ENCODE measurements around the gene NXPH1.

NXPH1 gene

DNA sequence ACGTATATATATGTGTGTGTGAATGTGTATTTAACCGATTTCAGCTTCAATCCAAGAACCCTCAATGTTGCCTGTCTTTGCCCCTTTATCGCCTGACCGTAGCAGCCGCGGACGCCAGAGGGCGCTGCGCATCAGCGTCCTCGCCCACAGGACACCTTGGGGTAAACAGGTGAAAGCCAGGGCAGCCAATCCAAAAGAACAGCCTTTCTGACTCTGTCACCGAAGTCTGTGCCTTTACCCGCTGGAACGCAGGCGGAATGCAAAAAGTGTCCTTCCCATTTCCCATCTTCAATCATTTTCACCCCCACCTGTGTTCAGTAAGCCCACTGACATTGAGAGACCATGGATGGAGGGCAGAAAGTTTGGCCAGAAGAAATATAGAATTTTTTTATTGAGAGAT, 3.6 kb downstream of the NXPH1 start:
- peak; percentile 7 for DNase-seq (ENCODE audit: low read depth)

DNA sequence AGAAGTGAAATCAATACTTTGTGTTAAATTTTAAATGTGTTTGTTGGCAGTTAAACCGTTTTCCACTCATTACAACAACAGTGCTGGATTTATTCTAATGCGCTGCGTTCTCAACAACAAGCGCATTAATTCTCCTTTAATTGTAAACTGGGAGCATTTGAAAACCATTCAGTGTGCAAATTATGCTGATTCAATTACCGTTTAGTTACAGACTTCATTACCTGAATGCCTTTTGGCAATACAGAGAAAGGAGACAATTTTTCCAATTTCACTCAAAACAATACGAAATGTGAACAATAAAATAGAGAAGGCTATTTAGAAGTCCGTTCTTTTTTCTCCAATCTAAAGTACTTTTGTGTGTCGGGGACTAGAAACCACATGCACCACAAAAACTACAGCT, 4.2 kb downstream of the NXPH1 start:
- DNase-seq (ENCODE audit: low read depth): no peak

DNA sequence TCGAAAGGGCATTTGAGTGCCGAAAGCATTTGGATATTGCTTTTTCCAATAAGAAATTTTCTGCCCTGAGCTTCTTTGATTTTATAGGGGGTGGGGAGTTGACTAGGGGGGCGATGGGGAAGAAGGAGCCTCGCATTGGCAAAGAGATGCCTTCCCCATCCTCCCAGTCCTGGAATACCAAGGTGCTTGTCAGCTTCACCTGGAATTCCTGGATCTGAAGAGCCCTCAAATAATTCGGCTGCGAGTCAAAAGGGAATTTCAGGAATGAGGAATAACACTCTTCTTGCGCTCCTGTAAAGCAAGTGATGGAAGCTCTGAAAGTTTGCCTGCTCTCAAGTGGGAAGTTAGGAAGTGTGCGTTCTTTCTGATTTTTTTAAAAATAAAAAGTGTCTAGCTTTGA, 7.3 kb downstream of the NXPH1 start:
- DNase-seq (ENCODE audit: low read depth): no peak

DNA sequence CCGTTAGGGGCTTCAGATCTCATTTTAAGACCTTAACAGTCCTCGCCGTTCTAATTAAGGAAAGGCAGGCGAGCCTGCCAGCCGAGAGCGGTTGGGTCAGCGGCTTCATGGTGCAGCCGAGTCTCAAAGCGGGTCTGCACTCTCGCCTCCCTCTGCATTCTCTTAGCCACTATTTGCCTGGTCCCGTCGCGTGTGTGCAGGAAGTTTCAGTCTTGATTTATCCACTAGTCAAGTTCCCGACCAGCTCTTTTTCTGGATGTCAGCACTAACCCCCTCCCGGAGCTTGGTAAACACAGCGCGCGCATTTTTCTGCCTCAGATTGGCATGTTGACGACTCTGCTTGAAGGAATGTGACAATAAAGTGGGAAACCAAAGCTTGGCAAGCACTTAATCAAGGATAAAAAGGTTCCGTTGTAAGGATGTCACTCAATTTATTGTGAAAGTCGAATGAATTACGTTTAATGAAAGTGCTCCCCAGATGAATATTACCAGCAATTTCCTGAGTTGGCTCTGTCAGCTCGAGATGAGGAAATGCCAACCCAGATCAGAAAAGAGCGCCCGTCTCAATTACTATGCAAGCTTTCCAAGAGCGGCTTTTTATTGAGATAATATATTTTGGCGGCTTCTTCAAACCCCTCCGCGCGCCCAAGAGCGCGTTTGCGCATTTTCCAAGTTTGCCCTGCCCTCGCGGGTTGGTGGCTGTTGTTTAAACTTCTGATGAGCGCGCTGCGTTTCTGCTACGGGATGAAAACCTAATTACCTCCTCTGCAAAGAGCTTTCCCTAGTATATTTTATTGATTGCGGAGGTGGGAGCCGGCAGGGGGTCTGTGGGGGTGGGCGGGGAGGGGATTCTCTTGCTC, 7.9 kb downstream of the NXPH1 start:
- no peak for DNase-seq (ENCODE audit: low read depth)

DNA sequence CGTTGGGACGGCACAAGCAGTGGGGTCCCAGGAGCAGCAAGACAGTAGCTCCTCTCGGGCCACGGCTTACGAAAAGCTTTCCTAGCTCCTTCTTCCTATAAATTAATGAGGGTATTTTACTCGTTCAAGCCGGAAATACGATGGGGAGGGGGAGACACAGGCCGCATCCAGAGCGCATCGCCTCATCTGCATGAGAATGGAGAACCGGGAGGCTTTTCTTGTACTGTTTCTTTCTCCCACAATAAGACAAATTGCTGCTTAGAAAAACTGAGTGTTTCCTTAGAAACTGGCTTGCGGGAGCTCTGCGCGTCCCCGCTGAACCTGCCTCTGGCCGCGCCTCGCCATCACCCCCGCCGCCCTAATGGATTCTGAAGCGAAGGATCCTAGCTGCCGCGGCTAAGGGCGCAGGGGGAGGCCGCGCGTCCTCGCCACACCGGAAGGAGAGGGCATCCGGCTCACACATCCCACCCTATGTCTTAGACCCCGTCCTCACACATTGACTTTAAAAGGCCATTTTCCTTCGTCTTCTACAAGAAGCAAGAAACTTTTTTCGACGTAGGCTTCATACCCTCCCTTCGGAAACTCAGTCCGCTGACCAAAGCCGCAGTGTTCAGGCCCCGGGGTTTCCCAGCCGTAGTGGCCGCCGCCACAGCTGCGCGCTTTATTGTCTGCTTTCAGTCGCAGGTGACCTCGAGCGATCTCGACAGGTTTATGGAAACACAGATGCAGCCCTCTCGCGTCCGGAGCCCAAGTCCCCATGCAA, 8.8 kb downstream of the NXPH1 start:
- DNase-seq (ENCODE audit: low read depth): no peak

DNA sequence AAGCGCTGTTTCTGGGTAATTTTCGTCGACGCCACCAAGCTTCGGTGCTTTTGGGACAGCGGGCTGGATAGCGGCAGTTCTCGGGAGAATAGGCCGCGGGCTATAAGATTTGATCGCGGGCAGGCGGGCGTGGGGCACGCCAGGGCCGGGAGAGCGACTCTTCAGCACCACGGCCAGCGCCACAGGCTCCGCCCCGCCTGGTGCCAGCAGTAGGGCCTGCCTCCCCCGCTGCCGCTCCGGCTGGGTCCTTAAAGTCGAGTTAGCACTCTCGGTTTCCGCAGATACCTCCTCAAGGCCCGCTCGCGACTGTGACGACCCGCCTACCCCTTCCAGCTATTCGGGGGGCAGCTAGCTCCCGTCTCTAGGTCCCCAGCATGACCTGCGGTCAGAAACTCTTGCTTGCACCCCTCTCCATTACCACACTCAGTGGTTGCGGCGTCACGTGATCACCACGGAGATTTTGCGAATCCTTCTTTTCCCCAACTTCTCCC, 9.4 kb downstream of the NXPH1 start:
- DNase-seq (ENCODE audit: low read depth): peak; percentile 6

DNA sequence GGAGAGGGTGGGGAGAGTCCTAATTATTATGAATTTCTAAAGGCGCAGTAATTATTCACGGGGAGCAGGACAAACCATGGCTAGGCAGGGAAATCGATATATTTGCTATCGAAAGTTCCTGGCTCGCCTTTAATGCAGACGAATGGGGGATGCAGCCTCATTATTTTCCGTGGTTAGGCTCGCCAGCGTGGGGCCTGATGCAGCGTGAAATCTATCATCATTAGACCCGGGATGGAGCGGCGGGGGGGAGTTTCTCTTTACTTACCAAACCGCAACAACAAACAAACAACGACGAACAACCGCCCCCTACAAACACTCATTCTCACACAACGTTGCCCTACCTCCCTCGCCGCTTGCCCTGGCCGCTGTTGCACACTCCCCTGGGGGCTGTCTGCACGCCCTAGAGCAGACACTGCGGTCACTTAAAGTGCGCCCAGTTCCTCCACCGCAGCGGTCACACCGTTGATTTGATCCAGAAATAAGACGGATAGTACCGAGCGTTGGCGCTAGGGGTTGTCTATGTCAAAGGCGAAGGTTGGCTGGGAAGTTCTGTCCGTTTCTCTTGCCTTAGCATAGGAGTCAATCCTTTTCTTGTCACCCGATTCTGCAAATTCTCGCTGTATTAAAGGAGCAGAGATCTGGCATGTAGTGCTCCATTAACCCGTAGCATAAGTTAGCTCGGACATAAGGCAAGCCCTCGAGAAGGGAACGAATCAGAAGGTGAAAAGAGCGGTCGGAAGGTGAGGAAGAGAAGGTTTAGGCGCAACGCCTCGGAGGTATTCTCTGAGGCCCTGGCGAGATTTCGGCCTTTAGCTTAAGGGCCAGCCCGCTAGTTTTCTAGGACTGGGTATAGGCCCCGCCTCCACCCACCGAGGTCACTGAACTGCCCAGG, 10.4 kb downstream of the NXPH1 start:
- no peak for DNase-seq (ENCODE audit: low read depth)

DNA sequence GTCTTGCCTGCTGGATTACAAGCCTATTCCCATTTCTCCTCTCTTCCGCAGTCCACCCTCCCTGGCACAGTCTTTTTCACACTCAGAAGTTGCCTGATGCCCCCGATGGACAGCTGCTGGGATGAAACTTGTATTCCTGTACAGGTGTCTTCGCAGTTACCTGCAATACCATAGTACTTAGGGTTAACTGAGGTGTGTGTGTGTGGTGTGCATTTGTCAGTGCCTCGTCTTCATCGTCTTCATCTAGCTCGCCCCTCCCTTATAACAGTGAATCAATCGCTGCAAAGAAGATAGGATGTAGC, 11.0 kb downstream of the NXPH1 start:
- no peak for DNase-seq (ENCODE audit: low read depth)

DNA sequence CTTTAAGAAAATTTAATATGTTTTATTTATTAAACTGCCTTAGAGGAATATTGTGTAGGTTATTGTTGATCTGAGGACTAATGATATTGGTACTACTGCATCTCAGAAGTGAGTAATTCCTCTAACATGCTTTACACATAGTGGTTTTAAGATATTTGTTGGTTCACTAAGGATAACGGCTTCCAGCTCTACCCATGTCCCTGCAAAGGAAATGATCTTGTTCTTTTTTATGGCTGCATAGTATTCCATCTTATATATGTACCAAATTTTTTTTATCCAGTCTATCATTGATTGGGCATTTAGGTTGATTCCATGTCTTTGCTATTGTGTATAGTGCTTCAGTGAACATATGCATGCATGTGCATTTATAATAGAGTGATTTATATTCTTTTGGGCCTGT, 20.1 kb downstream of the NXPH1 start:
- no peak for DNase-seq (ENCODE audit: low read depth)

DNA sequence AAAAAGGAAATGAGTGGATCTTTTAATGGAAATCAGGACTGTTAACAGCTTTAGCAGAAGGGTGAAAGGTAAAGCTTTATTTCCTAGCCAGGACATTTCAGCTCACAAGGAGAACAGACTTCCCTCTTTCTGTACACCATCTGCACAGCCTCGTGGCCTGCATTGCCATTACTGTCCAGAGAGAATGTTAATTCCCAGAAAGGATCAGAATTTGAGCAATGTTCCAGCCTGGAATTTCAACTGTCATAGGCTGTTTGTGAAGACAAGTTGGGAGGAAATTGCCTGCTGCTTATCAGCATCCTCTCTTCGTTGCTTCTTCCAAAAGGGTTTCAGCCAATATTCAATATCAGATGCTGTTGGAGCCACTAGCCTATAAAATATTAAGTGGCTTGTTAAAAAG, 22.0 kb downstream of the NXPH1 start:
- no peak for DNase-seq (ENCODE audit: low read depth)

DNA sequence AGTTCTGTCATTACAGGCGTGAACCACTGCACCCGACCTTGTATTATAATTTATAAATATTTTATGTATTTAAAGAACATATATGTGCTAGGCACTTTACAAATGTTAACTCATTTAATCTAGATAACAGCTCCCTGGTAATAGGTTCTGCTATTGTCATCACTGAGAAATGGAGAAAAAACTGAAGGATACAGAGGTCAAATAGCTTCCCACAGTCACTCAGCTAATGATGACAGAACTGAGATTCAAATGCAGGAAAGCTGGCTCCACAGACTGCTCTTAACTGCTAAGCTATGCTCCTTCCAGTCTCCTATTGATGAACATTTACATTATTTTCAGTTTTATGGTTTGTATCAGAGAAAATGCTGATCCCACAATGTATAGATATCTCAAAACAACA, 28.9 kb downstream of the NXPH1 start:
- no peak for DNase-seq (ENCODE audit: low read depth)

DNA sequence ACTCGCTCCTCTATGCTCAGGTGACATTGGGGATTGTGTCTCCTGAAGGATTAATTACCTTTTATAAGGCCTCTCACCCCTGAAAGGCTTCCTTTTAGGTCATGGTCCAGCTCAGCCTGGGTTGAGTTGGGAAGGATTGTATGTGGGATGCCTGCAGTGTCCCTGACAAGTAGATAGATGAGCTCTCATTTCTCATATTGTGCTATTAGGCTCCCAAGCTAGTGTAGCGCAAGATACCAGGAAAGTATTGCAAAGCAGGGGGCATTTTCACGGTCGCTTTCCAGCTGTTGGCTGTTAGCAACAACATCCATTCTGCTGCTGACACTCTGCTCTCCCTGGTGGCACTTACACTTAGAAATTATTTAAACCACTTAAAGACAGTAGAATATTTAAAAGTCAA, 31.9 kb downstream of the NXPH1 start:
- no peak for DNase-seq (ENCODE audit: low read depth)

DNA sequence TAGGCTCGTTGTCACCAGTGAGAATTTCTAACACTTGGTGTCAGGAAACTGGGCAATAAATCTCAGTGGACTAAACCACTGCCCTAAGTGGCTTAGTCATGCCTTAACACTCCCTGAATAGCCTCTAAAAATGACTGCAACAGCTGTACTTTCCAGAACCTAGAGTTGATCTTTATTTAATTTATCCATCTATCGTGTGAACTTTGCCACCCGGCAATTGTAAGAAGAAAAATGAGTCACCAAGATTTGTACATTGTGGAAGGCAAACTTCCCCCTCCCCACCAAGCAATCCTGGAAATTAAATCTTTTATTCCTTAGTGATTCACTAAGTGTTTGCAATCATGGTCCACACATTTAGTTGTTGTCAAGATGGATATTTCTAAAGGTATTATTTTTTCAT, 47.1 kb downstream of the NXPH1 start:
- DNase-seq (ENCODE audit: low read depth): no peak

DNA sequence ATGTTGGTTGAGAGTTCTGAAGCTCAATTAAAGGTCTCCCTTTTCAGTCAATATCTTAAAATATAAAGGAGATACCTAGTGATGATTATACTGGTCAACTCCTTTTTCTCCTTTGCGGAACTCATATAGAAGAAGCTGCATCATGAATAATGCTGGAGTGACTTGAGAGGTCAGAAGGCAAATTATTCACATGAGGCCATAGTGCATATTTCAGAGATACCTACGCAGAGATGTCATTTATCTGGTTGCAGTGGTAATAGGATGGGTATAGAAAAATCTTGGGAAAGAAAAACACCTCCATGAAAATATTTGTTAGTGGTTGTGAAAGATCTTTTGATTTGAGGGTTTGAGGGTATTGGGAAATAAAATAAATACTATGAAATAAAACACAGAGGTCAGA, 47.7 kb downstream of the NXPH1 start:
- no peak for DNase-seq (ENCODE audit: low read depth)

DNA sequence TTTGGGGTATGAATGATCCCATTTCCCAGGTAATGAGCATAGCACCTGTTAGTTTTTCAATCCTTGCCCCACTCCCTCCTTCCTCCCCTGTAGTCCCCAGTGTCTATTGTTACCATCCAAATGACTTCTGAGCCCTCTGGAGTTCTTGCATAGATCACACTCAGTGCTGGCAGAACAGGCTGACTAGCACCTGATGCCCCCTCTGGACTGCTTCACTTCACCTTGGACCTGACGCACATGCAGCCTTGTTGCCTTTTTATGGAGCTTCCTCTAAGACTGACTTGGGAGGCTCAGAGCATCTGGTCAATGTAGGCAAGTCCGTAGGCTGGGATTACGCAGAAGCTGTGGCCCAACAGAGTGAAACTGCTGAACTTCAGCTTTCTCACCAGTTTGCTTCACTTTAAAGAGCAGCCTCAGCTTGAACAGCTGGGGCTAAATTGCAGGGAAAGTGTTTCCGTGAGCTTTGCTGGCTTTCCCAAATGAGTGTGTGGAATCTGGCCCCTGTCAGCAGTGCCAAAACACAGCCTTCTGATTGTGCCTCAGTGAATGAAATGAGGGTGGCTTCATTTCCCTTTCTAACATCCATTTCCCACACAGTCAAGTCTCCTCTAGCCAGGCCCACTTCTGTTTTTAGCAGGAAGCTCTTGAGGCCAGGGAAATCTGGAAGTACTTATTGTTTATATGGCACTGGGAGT, 48.5 kb downstream of the NXPH1 start:
- DNase-seq (ENCODE audit: low read depth): no peak

DNA sequence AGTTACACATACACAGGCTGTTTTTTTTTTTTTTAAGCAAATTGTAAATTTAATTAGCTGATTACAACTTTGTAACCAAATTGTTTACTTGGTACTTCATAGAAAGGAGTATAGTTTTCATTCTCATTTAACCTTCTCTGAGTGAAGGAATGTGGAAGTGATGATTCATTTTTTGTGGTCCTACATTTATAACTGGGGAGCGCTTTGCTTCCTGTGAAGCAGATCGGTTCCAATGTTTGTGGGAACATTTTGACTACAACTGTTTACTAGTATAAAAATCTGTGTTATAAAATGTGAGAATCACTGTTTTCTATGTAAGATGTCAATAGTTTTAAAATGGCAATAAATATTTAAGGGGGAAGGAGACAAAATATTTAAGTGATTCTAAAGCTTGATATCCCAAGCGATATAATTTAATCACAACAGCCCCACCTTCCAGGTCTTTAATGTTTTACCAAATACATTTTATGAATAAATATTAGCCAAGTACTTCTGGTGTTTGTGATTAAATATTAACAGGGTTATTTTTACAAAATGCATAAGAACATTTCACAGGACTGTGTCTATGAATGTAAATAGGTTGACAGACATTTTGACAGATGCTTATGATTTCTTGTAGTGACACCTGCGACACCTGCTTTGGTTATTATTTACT, 57.1 kb downstream of the NXPH1 start:
- DNase-seq (ENCODE audit: low read depth): no peak

DNA sequence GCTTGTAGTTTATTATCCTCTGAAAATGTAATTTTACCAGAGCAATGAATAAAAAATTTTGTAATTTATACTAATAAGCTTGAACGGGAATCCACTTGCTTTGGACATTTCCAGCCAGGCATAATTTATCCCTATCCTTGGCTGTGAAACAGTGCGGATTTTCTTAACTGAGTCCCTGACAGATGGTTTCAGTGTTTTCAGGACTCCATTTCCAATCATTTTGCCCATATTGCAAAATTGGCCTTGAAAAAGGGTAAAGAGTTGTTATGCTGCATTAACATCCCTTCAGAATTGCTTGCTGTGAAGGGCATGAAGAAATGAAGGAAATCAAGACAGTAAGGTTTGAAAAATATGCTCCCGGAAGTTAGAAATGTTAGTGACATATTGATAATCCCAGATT, 57.7 kb downstream of the NXPH1 start:
- no peak for DNase-seq (ENCODE audit: low read depth)

DNA sequence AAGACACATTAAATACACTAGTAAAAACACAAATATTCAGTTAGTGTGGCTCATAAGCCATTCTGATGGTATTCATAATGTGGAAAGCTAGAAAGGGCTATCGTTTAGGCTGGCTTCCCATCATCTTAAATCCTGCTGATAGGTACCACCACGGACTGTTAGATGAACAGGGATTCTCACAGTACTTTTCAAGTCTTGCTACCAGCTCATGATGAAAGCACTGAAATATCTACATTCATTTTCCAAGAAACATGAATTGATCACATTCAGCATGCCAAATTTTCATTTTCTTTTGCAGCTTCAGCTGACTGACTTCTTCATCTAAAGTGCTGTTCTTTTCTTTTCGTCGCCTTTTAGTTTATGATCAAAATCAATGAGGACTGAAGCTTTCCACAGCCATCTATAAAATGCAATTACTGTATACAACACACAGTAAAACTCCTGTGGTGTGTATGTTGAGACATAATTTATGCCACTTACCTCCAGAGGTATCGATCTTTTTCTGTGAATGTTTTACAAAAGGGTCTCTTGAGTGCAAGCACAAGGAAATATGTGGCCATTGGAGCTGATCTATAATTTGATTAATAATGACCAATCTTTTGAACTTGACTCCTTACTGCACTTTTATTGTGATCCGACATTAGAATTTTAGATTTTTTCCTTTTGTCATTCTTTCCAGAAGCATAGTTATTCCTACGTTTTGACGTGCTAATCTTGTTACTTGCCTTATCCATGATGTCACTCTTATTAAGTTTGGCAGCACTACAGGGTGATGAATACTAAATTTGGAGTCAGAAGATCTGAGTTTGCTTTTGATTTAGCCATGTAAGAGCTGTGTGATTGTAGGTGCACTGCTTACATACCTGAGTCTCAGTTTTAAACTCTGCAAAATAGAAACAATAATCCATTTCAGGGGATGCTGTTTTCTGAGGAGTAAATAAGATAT, 58.4 kb downstream of the NXPH1 start:
- DNase-seq (ENCODE audit: low read depth): no peak

DNA sequence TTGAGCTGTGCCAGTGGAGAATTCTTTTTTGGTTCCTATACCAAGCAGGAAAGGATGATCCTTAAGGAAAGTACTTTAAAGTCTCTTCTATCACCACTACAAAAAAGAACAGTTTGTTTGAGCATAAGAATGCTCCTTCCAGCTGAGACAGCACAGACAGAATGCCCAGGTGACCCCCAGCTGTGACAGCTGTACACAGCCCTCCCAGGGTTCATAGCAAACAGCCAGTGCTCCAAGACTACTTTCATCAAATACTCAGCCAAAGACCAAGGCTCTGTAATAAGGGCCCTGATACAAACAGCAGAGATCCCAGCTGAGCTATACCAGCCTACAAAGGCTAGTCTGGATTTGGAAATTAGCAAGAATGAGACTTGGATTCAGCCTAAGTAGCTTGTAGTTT, 65.7 kb downstream of the NXPH1 start:
- no peak for DNase-seq (ENCODE audit: low read depth)

DNA sequence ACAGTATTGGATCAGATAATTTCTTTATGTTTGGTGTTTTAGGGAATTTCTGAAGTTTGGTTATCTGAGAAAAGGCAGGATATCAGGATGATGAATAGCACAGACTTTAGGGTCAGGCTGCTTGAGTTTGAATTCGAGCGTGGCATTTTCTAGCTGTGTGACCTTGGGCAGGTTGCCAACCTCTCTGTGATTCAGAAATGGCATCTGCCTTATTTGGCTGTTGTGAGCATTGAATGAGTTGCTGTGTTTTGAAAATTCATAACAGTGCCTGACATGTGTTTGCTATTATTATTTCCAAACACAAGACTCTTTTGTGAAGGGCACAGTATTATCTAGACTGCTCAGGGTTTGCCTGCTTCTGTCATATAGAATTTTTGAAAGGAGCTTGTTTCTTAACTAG, 66.9 kb downstream of the NXPH1 start:
- DNase-seq (ENCODE audit: low read depth): no peak
